K562 (cell line): ENCODE measurements around the gene CLTA. TPM values are rescaled to one million over a fixed set of nuclear protein-coding genes. Genes with fewer than 3 reads are reported as not detected.

Source experiments
- CEBPG ChIP-seq, 3 experiments: fragments of 200-800 bp in 1 of 3; sonication (Bioruptor generic) in 1 of 3; sonication (generic) in 1 of 3; formaldehyde crosslinking in 1 of 3; IDR thresholded peaks in 2 of 3; conservative IDR thresholded peaks in 1 of 3; 2 replicates each; pipeline versions ENCODE4 v1.6.1 to v1.8.0; 2016 to 2022; ENCODE audit warnings: missing compliant biosample characterization in 2 of 3, missing genetic modification characterization in 2 of 3, mild to moderate bottlenecking in 1 of 3, missing genetic modification reagents in 1 of 3
- EWSR1 ChIP-seq: fragments of 450-650 bp; IDR thresholded peaks from 2 replicates; pipeline ENCODE4 v1.6.1; 2018; ENCODE audit warnings: borderline replicate concordance, mild to moderate bottlenecking, low read depth, moderate library complexity; ENCODE audit not compliant: partially characterized antibody
- FOXJ2 ChIP-seq: fragments of 200-800 bp; sonication (Bioruptor generic); IDR thresholded peaks from 2 replicates; pipeline ENCODE4 v1.6.1; 2016; ENCODE audit warnings: missing genetic modification characterization, missing compliant biosample characterization
- FUS ChIP-seq: fragments of 200-400 bp; formaldehyde crosslinking; optimal IDR thresholded peaks from 2 replicates; pipeline ENCODE3; 2017; ENCODE audit warnings: low read depth, low read length
- GABPA ChIP-seq: fragments of 200-800 bp; sonication (Bioruptor generic); conservative IDR thresholded peaks from 2 replicates; pipeline ENCODE4 v1.6.1; 2016; ENCODE audit warnings: low read depth, missing genetic modification characterization, missing compliant biosample characterization
- GABPB2 ChIP-seq: fragments of 250-450 bp; sonication (Bioruptor Pico); conservative IDR thresholded peaks from 2 replicates; pipeline ENCODE4 v1.5.1; 2021; ENCODE audit warnings: mild to moderate bottlenecking
- KAT2B ChIP-seq: IDR thresholded peaks from one replicate; pipeline ENCODE4 v1.6.1; 2012; ENCODE audit warnings: low read depth, mild to moderate bottlenecking, control low read depth, inconsistent platforms, low read length, moderate library complexity
- NFRKB ChIP-seq: fragments of 450-650 bp; IDR thresholded peaks from 2 replicates; pipeline ENCODE4 v1.6.1; 2016; ENCODE audit warnings: low read depth
- OTX1 ChIP-seq: fragments of 450-650 bp; formaldehyde crosslinking; IDR thresholded peaks from 2 replicates; pipeline ENCODE4 v1.4.0; 2022; ENCODE audit warnings: mild to moderate bottlenecking
- PHF8 ChIP-seq: fragments of 200-600 bp; sonication (generic); IDR thresholded peaks from 2 replicates; pipeline ENCODE4 v1.6.1; 2012; ENCODE audit warnings: mixed run types, mild to moderate bottlenecking, inconsistent platforms, low read length, moderate library complexity, borderline replicate concordance
- RFX5 ChIP-seq: IDR thresholded peaks from 2 replicates; pipeline ENCODE4 v1.6.1; 2011; ENCODE audit warnings: low read depth, mild to moderate bottlenecking, improper control_type of control experiment, low read length
- SIN3A ChIP-seq, 2 experiments: fragments of 150-350 bp in 1 of 2; IDR thresholded peaks; 2 replicates each; pipeline ENCODE4 v1.6.1; 2011 to 2016; ENCODE audit warnings: borderline replicate concordance in 2 of 2, low read depth in 2 of 2, low read length in 2 of 2, mild to moderate bottlenecking in 2 of 2, moderate library complexity in 2 of 2; ENCODE audit not compliant: control insufficient read depth in 1 of 2
- SRF ChIP-seq, 2 experiments: fragments of 250-450, 450-650 bp in 1 of 2; sonication (Bioruptor Pico) in 1 of 2; sonication (generic) in 1 of 2; formaldehyde crosslinking; IDR thresholded peaks; 2 replicates each; pipeline versions ENCODE4 v1.5.0 to v1.5.1; 2020 to 2022; ENCODE audit warnings: mild to moderate bottlenecking in 1 of 2, missing genetic modification reagents in 1 of 2
- U2AF1 ChIP-seq: fragments of 200-400 bp; formaldehyde crosslinking; optimal IDR thresholded peaks from 2 replicates; pipeline ENCODE3; 2017; ENCODE audit warnings: mild to moderate bottlenecking, low read depth, low read length, moderate library complexity
- polyA plus RNA-seq, 8 experiments: library from polyadenylated mRNA; depleted of rRNA in 4 of 8; stranded (reverse) in 5 of 8; unstranded in 3 of 8; fragments of >200 nt; fragmentation: Nextera tagmentation in 2 of 8; fragmentation: Illumina TruSeq in 1 of 8; extraction: Ambion mirVana in 2 of 8; extraction: Trizol in 1 of 8; gene quantifications; 2 replicates each; pipeline versions ENCODE4 v1.2.1 to v1.2.3, GENCODE V29; 2011 to 2014; ENCODE audit warnings: inconsistent platforms in 1 of 8, missing spikeins in 1 of 8
- total RNA-seq, 7 experiments: library from RNA; depleted of rRNA in 6 of 7; stranded (reverse); fragments of >200 nt in 6 of 7; fragmentation: Illumina TruSeq in 2 of 7; extraction: Trizol in 2 of 7; gene quantifications; 2 replicates each; pipeline versions ENCODE4 v1.2.1 to v1.2.3, GENCODE V29; 2011 to 2021; ENCODE audit warnings: low replicate concordance in 1 of 7
- TF ChIP-seq, protein P1 (sequence below): fragments of 450-650 bp; IDR thresholded peaks from 2 replicates; pipeline ENCODE4 v1.6.1; 2016; ENCODE audit warnings: borderline replicate concordance
- TF ChIP-seq, protein P2 (sequence below): IDR thresholded peaks from 2 replicates; pipeline ENCODE4 v1.6.1; 2012; ENCODE audit warnings: low read depth, low read length, improper control_type of control experiment, borderline replicate concordance
- TF ChIP-seq, protein P3 (sequence below), 2 experiments: fragments of 450-650 bp; IDR thresholded peaks; 2 replicates each; pipeline ENCODE4 v1.6.1; 2018; ENCODE audit warnings: mild to moderate bottlenecking in 2 of 2, low read depth in 1 of 2; ENCODE audit not compliant: partially characterized antibody in 2 of 2

Gene CLTA
- total and polyA plus RNA-seq, 9 of the 15 experiments (the other 6 are each of a cell fraction or from before 2014, with no cell fraction given) = 37.8 to 219 (median 144) TPM

DNA sequence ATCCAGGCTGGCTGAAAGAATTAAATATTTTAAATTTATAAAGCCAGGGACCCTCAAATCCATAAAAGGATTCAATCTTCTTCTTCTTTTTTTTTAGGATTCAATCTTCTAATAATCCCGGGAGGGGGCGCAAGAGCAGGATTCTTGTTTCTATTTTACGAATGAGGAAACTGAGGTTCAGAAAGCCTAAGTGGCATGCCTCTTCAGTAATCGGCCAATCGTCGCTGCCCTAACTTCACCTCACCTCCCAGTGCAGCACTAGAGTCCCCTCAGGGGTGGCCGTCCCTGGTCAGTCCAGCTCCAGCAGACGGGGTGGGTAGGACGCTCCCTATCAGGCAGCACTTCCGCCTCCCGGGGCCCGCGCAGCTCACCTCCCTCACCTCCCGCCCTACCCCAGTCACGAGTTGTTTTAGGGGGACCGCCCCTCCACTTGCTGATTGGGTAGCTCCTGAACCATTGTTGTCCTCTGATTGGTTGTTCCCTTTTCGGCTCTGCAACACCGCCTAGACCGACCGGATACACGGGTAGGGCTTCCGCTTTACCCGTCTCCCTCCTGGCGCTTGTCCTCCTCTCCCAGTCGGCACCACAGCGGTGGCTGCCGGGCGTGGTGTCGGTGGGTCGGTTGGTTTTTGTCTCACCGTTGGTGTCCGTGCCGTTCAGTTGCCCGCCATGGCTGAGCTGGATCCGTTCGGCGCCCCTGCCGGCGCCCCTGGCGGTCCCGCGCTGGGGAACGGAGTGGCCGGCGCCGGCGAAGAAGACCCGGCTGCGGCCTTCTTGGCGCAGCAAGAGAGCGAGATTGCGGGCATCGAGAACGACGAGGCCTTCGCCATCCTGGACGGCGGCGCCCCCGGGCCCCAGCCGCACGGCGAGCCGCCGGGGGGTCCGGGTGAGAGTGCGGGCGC, at the start of gene CLTA (continued):
- TF ChIP-seq, protein P1, sequence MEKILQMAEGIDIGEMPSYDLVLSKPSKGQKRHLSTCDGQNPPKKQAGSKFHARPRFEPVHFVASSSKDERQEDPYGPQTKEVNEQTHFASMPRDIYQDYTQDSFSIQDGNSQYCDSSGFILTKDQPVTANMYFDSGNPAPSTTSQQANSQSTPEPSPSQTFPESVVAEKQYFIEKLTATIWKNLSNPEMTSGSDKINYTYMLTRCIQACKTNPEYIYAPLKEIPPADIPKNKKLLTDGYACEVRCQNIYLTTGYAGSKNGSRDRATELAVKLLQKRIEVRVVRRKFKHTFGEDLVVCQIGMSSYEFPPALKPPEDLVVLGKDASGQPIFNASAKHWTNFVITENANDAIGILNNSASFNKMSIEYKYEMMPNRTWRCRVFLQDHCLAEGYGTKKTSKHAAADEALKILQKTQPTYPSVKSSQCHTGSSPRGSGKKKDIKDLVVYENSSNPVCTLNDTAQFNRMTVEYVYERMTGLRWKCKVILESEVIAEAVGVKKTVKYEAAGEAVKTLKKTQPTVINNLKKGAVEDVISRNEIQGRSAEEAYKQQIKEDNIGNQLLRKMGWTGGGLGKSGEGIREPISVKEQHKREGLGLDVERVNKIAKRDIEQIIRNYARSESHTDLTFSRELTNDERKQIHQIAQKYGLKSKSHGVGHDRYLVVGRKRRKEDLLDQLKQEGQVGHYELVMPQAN = peak; percentile 66; the same call in 1 of the 2 replicates
- TF ChIP-seq EWSR1 (no peak), NFRKB (peak; percentile 52; the same call in 1 of the 2 replicates), SRF (CRISPR knock-in tag; IDR thresholded peaks at IDR 0.05) (peak in 1 of 2 experiments; percentile 90; a peak in 2 of 4 replicates), OTX1 (CRISPR knock-in tag) (no peak), KAT2B (no peak), FUS (no peak), SIN3A (IDR thresholded peaks at IDR 0.05; ENCODE audit: borderline replicate concordance in 2 of 2, control insufficient read depth in 1 of 2, low read depth in 2 of 2, low read length in 2 of 2) (peak; percentile 52 to 63; a peak in 2 of 4 replicates), U2AF1 (peak; percentile 59), RFX5 (no peak), GABPA (tag) (peak; percentile 91), GABPB2 (CRISPR knock-in tag) (no peak), FOXJ2 (tag) (peak; percentile 61; the same call in 1 of the 2 replicates), PHF8 (peak; percentile 90), CEBPG (CRISPR knock-in tag; IDR thresholded peaks at IDR 0.05) (no peak), CEBPG (tag; conservative IDR thresholded peaks at IDR 0.05 in 1 of 2, IDR thresholded peaks at IDR 0.05 in 1 of 2) (no peak)
- TF ChIP-seq, protein P2, sequence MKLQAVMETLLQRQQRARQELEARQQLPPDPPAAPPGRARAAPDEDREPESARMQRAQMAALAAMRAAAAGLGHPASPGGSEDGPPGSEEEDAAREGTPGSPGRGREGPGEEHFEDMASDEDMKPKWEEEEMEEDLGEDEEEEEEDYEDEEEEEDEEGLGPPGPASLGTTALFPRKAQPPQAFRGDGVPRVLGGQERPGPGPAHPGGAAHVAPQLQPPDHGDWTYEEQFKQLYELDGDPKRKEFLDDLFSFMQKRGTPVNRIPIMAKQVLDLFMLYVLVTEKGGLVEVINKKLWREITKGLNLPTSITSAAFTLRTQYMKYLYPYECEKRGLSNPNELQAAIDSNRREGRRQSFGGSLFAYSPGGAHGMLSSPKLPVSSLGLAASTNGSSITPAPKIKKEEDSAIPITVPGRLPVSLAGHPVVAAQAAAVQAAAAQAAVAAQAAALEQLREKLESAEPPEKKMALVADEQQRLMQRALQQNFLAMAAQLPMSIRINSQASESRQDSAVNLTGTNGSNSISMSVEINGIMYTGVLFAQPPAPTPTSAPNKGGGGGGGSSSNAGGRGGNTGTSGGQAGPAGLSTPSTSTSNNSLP = no peak
- TF ChIP-seq, protein P3, sequence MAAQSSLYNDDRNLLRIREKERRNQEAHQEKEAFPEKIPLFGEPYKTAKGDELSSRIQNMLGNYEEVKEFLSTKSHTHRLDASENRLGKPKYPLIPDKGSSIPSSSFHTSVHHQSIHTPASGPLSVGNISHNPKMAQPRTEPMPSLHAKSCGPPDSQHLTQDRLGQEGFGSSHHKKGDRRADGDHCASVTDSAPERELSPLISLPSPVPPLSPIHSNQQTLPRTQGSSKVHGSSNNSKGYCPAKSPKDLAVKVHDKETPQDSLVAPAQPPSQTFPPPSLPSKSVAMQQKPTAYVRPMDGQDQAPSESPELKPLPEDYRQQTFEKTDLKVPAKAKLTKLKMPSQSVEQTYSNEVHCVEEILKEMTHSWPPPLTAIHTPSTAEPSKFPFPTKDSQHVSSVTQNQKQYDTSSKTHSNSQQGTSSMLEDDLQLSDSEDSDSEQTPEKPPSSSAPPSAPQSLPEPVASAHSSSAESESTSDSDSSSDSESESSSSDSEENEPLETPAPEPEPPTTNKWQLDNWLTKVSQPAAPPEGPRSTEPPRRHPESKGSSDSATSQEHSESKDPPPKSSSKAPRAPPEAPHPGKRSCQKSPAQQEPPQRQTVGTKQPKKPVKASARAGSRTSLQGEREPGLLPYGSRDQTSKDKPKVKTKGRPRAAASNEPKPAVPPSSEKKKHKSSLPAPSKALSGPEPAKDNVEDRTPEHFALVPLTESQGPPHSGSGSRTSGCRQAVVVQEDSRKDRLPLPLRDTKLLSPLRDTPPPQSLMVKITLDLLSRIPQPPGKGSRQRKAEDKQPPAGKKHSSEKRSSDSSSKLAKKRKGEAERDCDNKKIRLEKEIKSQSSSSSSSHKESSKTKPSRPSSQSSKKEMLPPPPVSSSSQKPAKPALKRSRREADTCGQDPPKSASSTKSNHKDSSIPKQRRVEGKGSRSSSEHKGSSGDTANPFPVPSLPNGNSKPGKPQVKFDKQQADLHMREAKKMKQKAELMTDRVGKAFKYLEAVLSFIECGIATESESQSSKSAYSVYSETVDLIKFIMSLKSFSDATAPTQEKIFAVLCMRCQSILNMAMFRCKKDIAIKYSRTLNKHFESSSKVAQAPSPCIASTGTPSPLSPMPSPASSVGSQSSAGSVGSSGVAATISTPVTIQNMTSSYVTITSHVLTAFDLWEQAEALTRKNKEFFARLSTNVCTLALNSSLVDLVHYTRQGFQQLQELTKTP (IDR thresholded peaks at IDR 0.05; ENCODE audit: low read depth in 1 of 2, partially characterized antibody in 2 of 2) = peak in 1 of 2 experiments; percentile 73
